Muscle of leg (tissue), 11 donors: ENCODE measurements around the gene TOP2A. TPM values are rescaled to one million over a fixed set of nuclear protein-coding genes. Genes with fewer than 3 reads are reported as not detected.

Experiments used
- DNase-seq: peaks from one replicate; pipeline ENCODE4 v3.0.0; 2013
- H3K27ac ChIP-seq: one replicate; pipeline ENCODE4 v1.5.1; 2013; ENCODE audit warnings: mild to moderate bottlenecking, low read length, control low read depth
- H3K27me3 ChIP-seq: one replicate; pipeline ENCODE4 v1.6.1; 2013; ENCODE audit warnings: low read length; ENCODE audit not compliant: control insufficient read depth, insufficient read depth
- H3K36me3 ChIP-seq: one replicate; pipeline ENCODE4 v1.6.1; 2013; ENCODE audit warnings: low read length; ENCODE audit not compliant: control insufficient read depth, insufficient read depth
- H3K4me1 ChIP-seq: one replicate; pipeline ENCODE4 v1.6.1; 2013; ENCODE audit warnings: low read length; ENCODE audit not compliant: control insufficient read depth, insufficient read depth
- H3K4me3 ChIP-seq: one replicate; pipeline ENCODE4 v1.5.1; 2013; ENCODE audit warnings: low read length, control low read depth
- H3K9me3 ChIP-seq: replicated peaks from 2 replicates; pipeline ENCODE4 v1.6.1; 2013; ENCODE audit warnings: low read depth, low read length; ENCODE audit not compliant: control insufficient read depth
- whole genome bisulfite sequencing: methylation state at CpG from one replicate; pipeline ENCODE4 v1.1.5; 2013; ENCODE audit warnings: missing lambda C conversion rate; ENCODE audit not compliant: insufficient coverage; 5-methylcytosine and 5-hydroxymethylcytosine counted together
- polyA plus RNA-seq, 8 donors: library from polyadenylated mRNA; unstranded; fragments of 120-200 nt; gene quantifications; one replicate each; pipeline versions ENCODE4 v1.2.1 to v1.2.3, GENCODE V29; 2013; ENCODE audit warnings: inconsistent platforms in 1 of 8, low replicate concordance in 1 of 8; ENCODE audit not compliant: insufficient read length in 8 of 8, insufficient read depth in 1 of 8
- total RNA-seq: library from RNA; stranded (reverse); fragments of 120-200 nt; gene quantifications from one replicate; pipeline ENCODE4 v1.2.4, GENCODE V29; 2013

Gene TOP2A
- total and polyA plus RNA-seq, 9 donors = 45.9 to 113 (median 77.9) TPM

DNA sequence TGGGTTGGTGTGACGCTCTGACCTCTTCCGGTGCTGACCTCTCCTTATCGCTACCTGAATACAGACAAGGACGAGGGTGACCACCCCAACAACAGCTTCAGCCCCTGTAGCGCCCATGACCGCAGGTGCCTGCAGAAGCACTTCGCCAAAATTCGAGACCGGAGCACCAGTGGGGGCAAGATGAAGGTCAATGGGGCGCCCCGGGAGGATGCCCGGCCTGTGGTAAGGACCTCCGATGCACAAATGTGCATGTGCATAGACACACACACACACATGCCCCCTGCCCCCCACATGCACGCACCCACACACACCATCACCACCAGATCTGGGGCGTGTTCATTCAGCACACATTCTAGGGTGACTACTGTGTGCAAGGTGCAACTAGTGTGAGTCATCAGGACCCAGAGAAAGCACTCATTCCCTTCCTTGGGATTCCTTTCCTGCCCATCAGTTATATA is 35.3 kb upstream of the TOP2A start:
- Histone ChIP-seq H3K9me3 (no peaks in the 10 kb centered on the region), H3K36me3 (peaks cover 45% of the 10 kb centered on the region), H3K27me3 (no peaks in the 10 kb centered on the region), H3K4me3 (no peak overlapping the region), H3K27ac (peak overlapping the region; percentile 92), H3K4me1 (peaks cover 68% of the 10 kb centered on the region)
- no peak for DNase-seq
- WGBS = 77% methylated on average over 8 of the region's 15 CpGs

DNA sequence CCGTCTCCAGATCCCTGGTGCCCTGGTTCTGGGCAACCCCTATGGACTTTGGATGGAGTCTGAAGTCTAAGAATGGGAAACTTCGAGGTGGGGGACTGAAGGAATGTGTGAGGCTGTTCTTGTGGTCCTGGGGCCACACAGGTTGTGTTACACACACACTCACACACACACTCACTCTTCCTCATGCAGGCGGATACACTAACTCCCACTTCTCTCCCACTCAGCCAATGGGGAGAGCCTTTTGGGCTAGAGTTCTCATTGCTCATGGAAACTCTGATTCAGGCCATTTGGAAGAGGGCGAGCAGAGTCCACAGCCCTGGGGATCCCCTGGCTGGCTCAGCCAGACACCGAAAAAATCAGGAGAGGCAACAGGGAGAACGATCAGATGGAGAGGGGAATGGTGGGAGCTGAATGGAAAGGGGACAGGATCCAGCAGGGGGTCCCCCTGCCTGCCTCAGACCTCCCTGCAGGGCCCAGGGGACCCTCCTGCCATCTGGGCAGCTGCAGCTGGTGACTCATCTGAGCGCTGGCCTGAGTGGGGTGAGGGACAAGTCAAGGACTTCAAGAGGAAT is 34.6 kb upstream of the TOP2A start:
- H3K9me3 ChIP-seq = no peaks in the 10 kb centered on the region
- DNase-seq = peak; percentile 98
- no peaks in the 10 kb centered on the region for H3K27me3 ChIP-seq
- no peak overlapping the region for H3K4me3 ChIP-seq
- peak overlapping the region; percentile 92 for H3K27ac ChIP-seq
- H3K4me1 ChIP-seq = peaks cover 68% of the 10 kb centered on the region
- WGBS = 10% methylated on average over 3 of the region's 7 CpGs
- peaks cover 40% of the 10 kb centered on the region for H3K36me3 ChIP-seq

DNA sequence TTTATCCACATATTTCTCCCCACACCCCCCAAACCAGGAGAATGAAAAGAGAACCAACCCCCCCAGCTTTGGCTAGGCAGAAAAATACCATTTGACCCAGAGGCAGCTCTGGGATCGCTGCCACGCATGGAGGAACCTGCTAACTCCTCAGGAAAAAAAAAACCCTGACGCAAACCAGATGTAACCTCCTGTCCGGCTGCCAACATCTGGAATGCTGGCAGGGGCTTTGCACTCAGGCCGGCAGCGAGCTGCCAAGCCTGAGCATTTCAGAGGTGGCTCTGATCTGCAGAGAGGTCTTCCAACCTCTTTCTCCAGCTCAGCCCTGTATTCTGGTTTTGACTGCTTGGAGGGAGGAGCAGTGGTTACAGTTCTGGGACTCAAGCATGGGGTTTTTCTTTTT is 33.7 kb upstream of the TOP2A start:
- 14% methylated on average over 6 of the region's 6 CpGs for WGBS
- peaks cover 35% of the 10 kb centered on the region for H3K36me3 ChIP-seq
- no peaks in the 10 kb centered on the region for H3K27me3 ChIP-seq
- DNase-seq = peak; percentile 95
- H3K4me1 ChIP-seq = peaks cover 68% of the 10 kb centered on the region
- peak overlapping the region; percentile 92 for H3K27ac ChIP-seq
- H3K9me3 ChIP-seq = no peaks in the 10 kb centered on the region
- no peak overlapping the region for H3K4me3 ChIP-seq

DNA sequence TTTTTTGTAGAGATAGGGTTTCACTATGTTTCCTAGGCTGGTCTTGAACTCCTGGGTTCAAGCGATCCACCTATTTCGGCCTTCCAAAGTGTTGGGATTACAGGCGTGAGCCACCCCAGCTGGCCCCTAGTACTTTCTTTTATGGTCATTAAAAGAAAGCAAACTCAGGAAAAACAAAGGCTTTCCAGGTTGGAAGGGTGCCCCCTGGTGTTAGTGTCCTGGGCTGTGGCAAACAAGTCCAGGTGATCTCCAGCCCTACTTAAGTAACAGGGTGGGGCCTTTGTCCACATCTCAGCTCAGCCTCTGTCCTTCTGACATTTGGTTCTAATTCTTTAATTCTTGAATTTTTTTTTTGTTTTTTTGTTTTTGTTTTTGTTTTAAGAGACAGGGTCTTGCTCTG is 32.5 kb upstream of the TOP2A start:
- H3K27ac ChIP-seq = peak overlapping the region; percentile 42
- H3K4me3 ChIP-seq = no peak overlapping the region
- H3K4me1 ChIP-seq = peaks cover 74% of the 10 kb centered on the region
- peaks cover 4% of the 10 kb centered on the region for H3K27me3 ChIP-seq
- no peak for DNase-seq
- peaks cover 34% of the 10 kb centered on the region for H3K36me3 ChIP-seq
- H3K9me3 ChIP-seq = no peaks in the 10 kb centered on the region
- 77% methylated on average over 3 of the region's 3 CpGs for WGBS

DNA sequence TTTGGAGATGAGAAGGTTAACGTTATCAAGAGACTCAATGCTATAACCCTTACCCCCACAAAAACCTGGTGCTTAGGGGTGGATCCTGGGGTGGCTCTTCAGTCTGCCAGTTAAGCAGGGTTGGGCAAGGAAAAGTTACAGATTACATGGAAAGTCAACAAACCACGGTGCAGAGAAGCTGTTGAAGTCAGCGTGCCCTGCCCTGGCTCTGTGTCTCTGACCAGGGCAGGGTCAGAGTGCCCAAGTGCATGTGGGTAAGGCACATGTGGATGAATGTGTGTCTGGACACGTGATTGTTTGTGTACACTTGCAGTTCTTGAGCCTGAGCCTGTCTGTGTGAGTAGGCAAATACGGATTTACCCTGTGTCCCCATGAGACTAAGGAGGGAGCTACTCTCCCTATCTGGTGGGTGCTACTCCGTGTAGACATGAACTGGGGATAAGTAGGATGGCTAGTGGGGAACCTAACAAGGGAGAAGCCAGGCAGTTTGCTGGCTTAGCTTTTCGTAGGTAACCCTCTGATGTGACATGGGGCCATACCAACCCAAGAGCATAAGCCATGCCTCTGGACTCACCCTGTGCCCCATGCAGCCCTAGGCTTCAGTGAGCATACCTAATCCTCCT is 31.1 kb upstream of the TOP2A start:
- DNase-seq = no peak
- Histone ChIP-seq H3K36me3 (peaks cover 24% of the 10 kb centered on the region), H3K9me3 (no peaks in the 10 kb centered on the region), H3K27ac (no peak overlapping the region), H3K27me3 (peaks cover 10% of the 10 kb centered on the region), H3K4me3 (no peak overlapping the region), H3K4me1 (peaks cover 82% of the 10 kb centered on the region)
- WGBS = 61% methylated on average over 6 of the region's 7 CpGs

DNA sequence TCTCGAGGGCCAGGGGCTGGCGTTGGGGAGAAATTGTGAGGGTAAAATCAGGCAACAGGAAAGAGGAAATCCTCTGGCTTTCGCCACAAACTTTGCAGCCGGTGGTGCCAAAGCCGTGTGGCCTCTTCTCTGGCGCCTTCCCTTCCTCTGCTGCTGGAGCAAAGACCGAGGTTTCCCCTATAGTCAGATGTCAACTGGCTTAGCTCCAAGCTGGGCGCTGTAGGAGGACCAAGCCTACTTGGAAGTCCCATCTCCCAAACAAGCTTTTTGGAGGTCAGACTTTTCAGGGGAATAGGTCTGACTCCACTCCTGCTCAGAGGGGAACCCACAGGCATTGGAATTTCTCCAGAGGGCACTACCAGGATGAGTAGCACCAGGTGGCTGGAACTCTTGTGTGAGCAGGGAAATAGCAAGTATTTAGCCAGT is 30.5 kb upstream of the TOP2A start:
- Histone ChIP-seq H3K9me3 (no peaks in the 10 kb centered on the region), H3K27ac (peak overlapping the region; percentile 57), H3K4me1 (peaks cover 79% of the 10 kb centered on the region), H3K4me3 (no peak overlapping the region), H3K27me3 (peaks cover 10% of the 10 kb centered on the region), H3K36me3 (peaks cover 19% of the 10 kb centered on the region)
- WGBS = 19% methylated on average over 7 of the region's 8 CpGs
- peak; percentile 50 for DNase-seq

DNA sequence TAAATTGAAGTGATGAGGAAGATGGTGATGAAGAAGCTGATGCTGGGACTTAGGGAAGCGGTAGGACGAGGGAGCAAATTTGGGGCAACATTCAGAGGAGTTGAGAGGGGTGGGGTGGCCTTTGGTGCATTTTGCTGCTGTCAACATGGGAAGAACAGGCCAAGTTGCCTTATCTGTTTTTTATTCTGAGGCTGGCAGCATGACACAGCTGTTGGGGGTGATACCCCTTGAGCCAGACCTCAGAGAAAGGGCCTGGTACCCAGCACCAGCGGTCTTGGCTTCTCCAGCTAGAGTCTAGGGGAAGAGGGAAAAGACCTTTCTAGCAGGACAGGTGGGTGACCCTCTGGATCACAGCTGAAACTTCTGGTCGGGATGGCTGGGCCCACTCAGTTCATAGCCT is 30.1 kb upstream of the TOP2A start:
- no peak for DNase-seq
- 68% methylated on average over 4 of the region's 4 CpGs for WGBS
- Histone ChIP-seq H3K27ac (peak overlapping the region; percentile 57), H3K27me3 (peaks cover 13% of the 10 kb centered on the region), H3K9me3 (no peaks in the 10 kb centered on the region), H3K4me1 (peaks cover 78% of the 10 kb centered on the region), H3K4me3 (no peak overlapping the region), H3K36me3 (peaks cover 15% of the 10 kb centered on the region)

DNA sequence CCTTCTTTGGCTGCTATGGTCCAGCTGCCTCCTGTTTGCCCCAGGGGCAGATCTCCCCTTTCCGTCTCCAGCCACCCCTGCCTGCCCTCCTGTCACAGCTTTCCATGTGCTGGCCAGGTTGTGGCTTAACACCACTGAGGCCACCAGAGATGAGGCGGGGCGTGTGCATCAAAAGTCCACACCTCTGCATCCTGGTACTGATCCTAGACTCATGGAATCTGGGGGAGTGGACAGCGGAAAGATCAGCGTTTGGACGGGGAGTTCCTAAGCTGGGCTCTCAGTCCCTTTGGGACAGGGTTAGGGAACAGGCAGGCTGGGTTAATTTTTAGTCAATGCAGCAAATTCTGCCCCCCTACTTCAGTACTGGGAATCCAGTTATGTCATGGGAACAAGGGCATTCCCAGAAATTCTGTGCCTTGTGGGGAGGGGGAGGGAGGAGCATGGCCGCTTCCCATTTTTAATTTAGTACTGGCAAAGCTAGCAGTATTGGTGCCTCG is 29.5 kb upstream of the TOP2A start:
- 17% methylated on average over 1 of the region's 8 CpGs for WGBS
- peaks cover 78% of the 10 kb centered on the region for H3K4me1 ChIP-seq
- H3K36me3 ChIP-seq = peaks cover 11% of the 10 kb centered on the region
- DNase-seq = peak; percentile 74
- peak overlapping the region; percentile 38 for H3K27ac ChIP-seq
- peak overlapping the region; percentile 15 for H3K4me3 ChIP-seq
- no peaks in the 10 kb centered on the region for H3K9me3 ChIP-seq
- peaks cover 16% of the 10 kb centered on the region for H3K27me3 ChIP-seq

DNA sequence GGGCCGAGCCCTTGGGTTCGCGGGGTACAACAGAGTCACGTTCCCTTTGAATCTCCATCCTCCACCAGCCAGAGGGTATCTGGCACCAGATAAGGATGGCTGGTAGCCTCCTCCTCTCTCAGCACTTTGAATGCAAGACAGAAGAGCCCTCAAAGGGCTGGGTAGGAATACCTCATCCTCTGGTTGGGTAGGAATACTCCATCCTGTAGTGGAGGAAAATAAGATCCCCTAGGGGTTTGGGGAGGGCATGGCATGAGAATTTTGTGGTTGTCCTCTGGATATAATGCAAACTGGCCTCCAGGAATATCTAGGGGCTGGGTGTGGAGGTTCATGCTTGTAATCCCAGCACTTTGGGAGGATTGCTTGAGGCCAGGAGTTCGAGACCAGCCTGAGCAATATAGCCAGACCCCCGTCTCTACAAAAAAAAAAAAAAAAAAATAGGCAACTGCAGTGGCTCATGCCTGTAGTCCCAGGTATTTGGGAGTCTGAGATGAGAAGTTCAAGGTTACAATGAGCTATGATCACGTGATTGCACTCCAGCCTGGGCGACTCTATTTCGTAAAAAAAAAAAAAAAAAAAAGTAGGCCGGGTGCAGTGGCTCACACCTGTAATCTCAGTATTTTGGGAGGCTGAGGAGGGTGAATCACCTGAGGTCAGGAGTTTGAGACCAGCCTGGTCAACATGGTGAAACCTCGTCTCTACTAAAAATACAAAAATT is 28.2 kb upstream of the TOP2A start:
- WGBS = 52% methylated on average over 4 of the region's 11 CpGs
- peak overlapping the region; percentile 78 for H3K4me3 ChIP-seq
- peaks cover 70% of the 10 kb centered on the region for H3K4me1 ChIP-seq
- peaks cover 10% of the 10 kb centered on the region for H3K36me3 ChIP-seq
- H3K9me3 ChIP-seq = no peaks in the 10 kb centered on the region
- peak overlapping the region; percentile 87 for H3K27ac ChIP-seq
- no peak for DNase-seq
- peaks cover 16% of the 10 kb centered on the region for H3K27me3 ChIP-seq
